ENCODE results near the gene SMR3A.

Gene SMR3A

GRCh38 chr4:70326052-70326451, 34.5 kb upstream of the SMR3A start:
- no peaks in the 10 kb centered on the region for H3K79me2 ChIP-seq (ENCODE audit: insufficient read depth, low read length)
- H3K9me3 ChIP-seq (ENCODE audit: insufficient read depth, low read depth, low read length) = no peaks in the 10 kb centered on the region

DNA sequence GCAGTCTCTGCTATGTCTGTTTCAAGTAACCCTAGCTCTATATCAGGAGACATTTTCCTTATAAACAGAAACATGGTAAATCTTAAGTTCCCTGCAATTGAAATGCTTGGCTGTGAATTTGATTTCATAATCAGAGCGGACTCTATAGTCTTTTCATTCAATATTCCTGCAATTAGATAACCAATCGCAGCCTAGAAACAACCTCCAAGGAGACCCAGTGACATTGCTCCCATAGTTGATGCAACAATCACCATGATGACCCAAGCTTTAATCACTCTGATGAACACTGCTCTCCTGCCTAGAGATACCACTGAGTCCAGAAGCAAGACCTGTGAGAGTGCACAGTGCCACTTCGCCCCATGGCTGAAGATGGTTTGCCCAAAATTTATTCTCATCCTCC, 25.9 kb upstream of the SMR3A start, which contains the start of gene CABS1:
TSS of gene CABS1 (plus strand) at position 301 of the 400 bp plus-strand sequence. CDS start at position 360, 59 bp downstream.
- no peaks in the 10 kb centered on the region for H3K27me3 ChIP-seq (ENCODE audit: insufficient read depth, low read length, poor library complexity, severe bottlenecking)
- TF ChIP-seq, protein P1, sequence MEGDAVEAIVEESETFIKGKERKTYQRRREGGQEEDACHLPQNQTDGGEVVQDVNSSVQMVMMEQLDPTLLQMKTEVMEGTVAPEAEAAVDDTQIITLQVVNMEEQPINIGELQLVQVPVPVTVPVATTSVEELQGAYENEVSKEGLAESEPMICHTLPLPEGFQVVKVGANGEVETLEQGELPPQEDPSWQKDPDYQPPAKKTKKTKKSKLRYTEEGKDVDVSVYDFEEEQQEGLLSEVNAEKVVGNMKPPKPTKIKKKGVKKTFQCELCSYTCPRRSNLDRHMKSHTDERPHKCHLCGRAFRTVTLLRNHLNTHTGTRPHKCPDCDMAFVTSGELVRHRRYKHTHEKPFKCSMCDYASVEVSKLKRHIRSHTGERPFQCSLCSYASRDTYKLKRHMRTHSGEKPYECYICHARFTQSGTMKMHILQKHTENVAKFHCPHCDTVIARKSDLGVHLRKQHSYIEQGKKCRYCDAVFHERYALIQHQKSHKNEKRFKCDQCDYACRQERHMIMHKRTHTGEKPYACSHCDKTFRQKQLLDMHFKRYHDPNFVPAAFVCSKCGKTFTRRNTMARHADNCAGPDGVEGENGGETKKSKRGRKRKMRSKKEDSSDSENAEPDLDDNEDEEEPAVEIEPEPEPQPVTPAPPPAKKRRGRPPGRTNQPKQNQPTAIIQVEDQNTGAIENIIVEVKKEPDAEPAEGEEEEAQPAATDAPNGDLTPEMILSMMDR (conservative IDR thresholded peaks at IDR 0.05; ENCODE audit: low read length) = no peak
- no peak for TF ChIP-seq EZH2phosphoT487 (IDR thresholded peaks at IDR 0.05; ENCODE audit: borderline replicate concordance)
- no peak within 1 kb of the TSS for H2AFZ ChIP-seq (ENCODE audit: low read length)
- no peaks in the 10 kb centered on the region for H3K4me1 ChIP-seq (ENCODE audit: insufficient read depth, low read length, poor library complexity, severe bottlenecking)
- H3K9ac ChIP-seq (ENCODE audit: low read depth, low read length, poor library complexity, severe bottlenecking) = no peak within 1 kb of the TSS
- no peaks in the 10 kb centered on the region for H3F3A ChIP-seq (ENCODE audit: low read depth)
- H3K4me3 ChIP-seq (ENCODE audit: low read length, poor library complexity, severe bottlenecking) = no peak within 1 kb of the TSS
- no peaks in the 10 kb centered on the region for H4K20me1 ChIP-seq (ENCODE audit: insufficient read depth, low read length, poor library complexity, severe bottlenecking)
- no peaks in the 10 kb centered on the region for H3K79me2 ChIP-seq (ENCODE audit: insufficient read depth, low read length)
- no peak within 1 kb of the TSS for H3K4me2 ChIP-seq (ENCODE audit: low read depth, low read length, poor library complexity, severe bottlenecking)
- H3K9me3 ChIP-seq (ENCODE audit: insufficient read depth, low read depth, low read length) = no peaks in the 10 kb centered on the region
- no peaks in the 10 kb centered on the region for H3K9me2 ChIP-seq (replicated peaks; ENCODE audit: low read depth, low read length)
- H3K36me3 ChIP-seq (ENCODE audit: insufficient read depth, low read length) = no peaks in the 10 kb centered on the region

More at GRCh38 chr4:70326052-70326451, 34.5 kb upstream of the SMR3A start:
- H3K36me3 ChIP-seq (ENCODE audit: insufficient read depth, low read length) = no peaks in the 10 kb centered on the region
- TF ChIP-seq, protein P1 (conservative IDR thresholded peaks at IDR 0.05; ENCODE audit: low read length) = no peak
- TF ChIP-seq EZH2phosphoT487 (IDR thresholded peaks at IDR 0.05; ENCODE audit: borderline replicate concordance) = no peak
- H3K9me2 ChIP-seq (replicated peaks; ENCODE audit: low read depth, low read length) = no peaks in the 10 kb centered on the region
- no peaks in the 10 kb centered on the region for H4K20me1 ChIP-seq (ENCODE audit: insufficient read depth, low read length, poor library complexity, severe bottlenecking)
- no peaks in the 10 kb centered on the region for H3K4me1 ChIP-seq (ENCODE audit: insufficient read depth, low read length, poor library complexity, severe bottlenecking)
- no peak overlapping the region for H3K9ac ChIP-seq (ENCODE audit: low read depth, low read length, poor library complexity, severe bottlenecking)
- H3K4me2 ChIP-seq (ENCODE audit: low read depth, low read length, poor library complexity, severe bottlenecking) = no peak overlapping the region
- no peak overlapping the region for H3K4me3 ChIP-seq (ENCODE audit: low read length, poor library complexity, severe bottlenecking)
- no peaks in the 10 kb centered on the region for H3F3A ChIP-seq (ENCODE audit: low read depth)
- no peak overlapping the region for H2AFZ ChIP-seq (ENCODE audit: low read length)
- H3K27me3 ChIP-seq (ENCODE audit: insufficient read depth, low read length, poor library complexity, severe bottlenecking) = no peaks in the 10 kb centered on the region

DNA sequence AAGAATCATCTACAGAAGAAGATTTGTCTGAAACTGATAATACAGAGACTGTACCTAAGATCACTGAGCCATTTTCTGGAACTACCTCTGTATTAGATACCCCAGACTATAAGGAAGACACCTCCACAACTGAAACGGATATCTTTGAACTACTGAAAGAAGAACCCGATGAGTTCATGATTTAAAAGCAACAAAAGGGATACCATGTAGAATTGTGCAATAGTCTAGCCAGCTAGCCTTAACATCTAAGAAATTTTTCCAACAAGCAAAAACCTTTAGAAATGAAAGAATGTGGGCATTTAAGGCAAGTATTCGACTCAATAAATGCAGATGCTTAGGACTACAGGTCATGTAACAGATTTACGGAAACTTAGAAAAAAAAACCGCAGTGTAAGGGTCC, 24.5 kb upstream of the SMR3A start:
- Histone ChIP-seq H3K4me1 (ENCODE audit: insufficient read depth, low read length, poor library complexity, severe bottlenecking) (no peaks in the 10 kb centered on the region), H3F3A (ENCODE audit: low read depth) (no peaks in the 10 kb centered on the region), H4K20me1 (ENCODE audit: insufficient read depth, low read length, poor library complexity, severe bottlenecking) (no peaks in the 10 kb centered on the region), H3K27me3 (ENCODE audit: insufficient read depth, low read length, poor library complexity, severe bottlenecking) (no peaks in the 10 kb centered on the region), H3K4me3 (ENCODE audit: low read length, poor library complexity, severe bottlenecking) (no peak overlapping the region), H3K9ac (ENCODE audit: low read depth, low read length, poor library complexity, severe bottlenecking) (no peak overlapping the region), H2AFZ (ENCODE audit: low read length) (no peak overlapping the region), H3K4me2 (ENCODE audit: low read depth, low read length, poor library complexity, severe bottlenecking) (no peak overlapping the region), H3K9me2 (replicated peaks; ENCODE audit: low read depth, low read length) (no peaks in the 10 kb centered on the region), H3K79me2 (ENCODE audit: insufficient read depth, low read length) (no peaks in the 10 kb centered on the region), H3K36me3 (ENCODE audit: insufficient read depth, low read length) (no peaks in the 10 kb centered on the region), H3K9me3 (ENCODE audit: insufficient read depth, low read depth, low read length) (no peaks in the 10 kb centered on the region)
- TF ChIP-seq EZH2phosphoT487 (IDR thresholded peaks at IDR 0.05; ENCODE audit: borderline replicate concordance) = no peak
- TF ChIP-seq, protein P1 (conservative IDR thresholded peaks at IDR 0.05; ENCODE audit: low read length) = no peak
